Activated CD8-positive, alpha-beta T cell treated with anti-CD3 and anti-CD28 coated beads for 36 hours (primary cell): ENCODE results near the gene TAAR6. TPM values are rescaled to one million over a fixed set of nuclear protein-coding genes. Genes with fewer than 3 reads are reported as not detected.
"Not testable (repeated sequence)": the region's sequence is repeated elsewhere in the genome, so short reads cannot be mapped to it uniquely, and the experiment has no call there.

Experiments
- ATAC-seq: fragments of 200-7000 bp; cut with Tn5 transposase; one replicate; pipeline ENCODE4 v1.10.0; 2021; ENCODE audit warnings: mild to moderate bottlenecking, moderate library complexity
- CTCF ChIA-PET: fragments of 350-600 bp; sonication (Branson Sonifier 250); formaldehyde crosslinking; loops from one replicate; lab custom pipeline; 2021; ENCODE audit warnings: antibody characterized with exemption; lab: Charles Lee
- POLR2A ChIA-PET: fragments of 350-600 bp; sonication (Branson Sonifier 250); formaldehyde crosslinking; loops from one replicate; lab custom pipeline; 2021; ENCODE audit warnings: antibody characterized with exemption; lab: Charles Lee
- DNase-seq: peaks from one replicate; pipeline ENCODE4 v3.0.0-alpha.2; 2020
- H3K27ac Mint-ChIP-seq: one replicate; pipeline ENCODE4 v1.8.0; 2021; ENCODE audit warnings: mild to moderate bottlenecking, mixed read lengths
- H3K27me3 Mint-ChIP-seq: one replicate; pipeline ENCODE4 v1.8.0; 2021; ENCODE audit warnings: mixed read lengths
- H3K36me3 Mint-ChIP-seq: one replicate; pipeline ENCODE4 v1.8.0; 2021; ENCODE audit warnings: low read depth, mixed read lengths
- H3K4me1 Mint-ChIP-seq: one replicate; pipeline ENCODE4 v1.8.0; 2021; ENCODE audit warnings: low read depth, mixed read lengths
- H3K4me3 Mint-ChIP-seq: one replicate; pipeline ENCODE4 v1.8.0; 2021; ENCODE audit warnings: mild to moderate bottlenecking, moderate library complexity, mixed read lengths
- H3K9me3 Mint-ChIP-seq: one replicate; pipeline ENCODE4 v1.8.0; 2021; ENCODE audit warnings: mixed read lengths
- intact Hi-C: fragments of 100-400 bp; cut with micrococcal nuclease; formaldehyde crosslinking; loops from one replicate; pipeline ENCODE4 v1.10.0; 2022
- total RNA-seq, 2 experiments: library from RNA; stranded (reverse); gene quantifications; one replicate each; pipeline ENCODE4 v1.2.3, GENCODE V29; 2021
- TF ChIP-seq, protein P1 (sequence below): fragments of 200-600 bp; IDR thresholded peaks from one replicate; pipeline ENCODE4 v1.8.0; 2022; ENCODE audit warnings: antibody characterized with exemption, mild to moderate bottlenecking

The TAAR6 gene
- total RNA-seq, 2 experiments from 2014 or later = not detected

DNA sequence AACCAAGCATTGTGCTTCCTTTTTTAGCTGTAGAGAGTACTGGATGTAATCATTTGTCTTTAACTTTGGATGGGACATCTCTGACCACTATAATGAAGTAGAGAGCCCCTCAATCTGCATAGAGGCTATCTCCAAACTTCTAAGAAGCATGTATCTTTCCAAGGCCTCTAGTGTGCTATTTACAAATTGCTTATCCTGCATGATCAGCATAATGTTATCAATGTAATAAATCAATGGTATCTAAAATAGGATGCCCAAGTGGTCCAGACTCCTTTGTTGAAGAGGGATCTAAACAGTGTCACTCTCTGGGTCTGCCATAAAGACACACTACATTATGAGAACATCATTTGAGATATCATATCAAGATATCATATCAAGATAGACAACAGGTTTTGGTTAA, 25.3 kb upstream of the TAAR6 start:
- H3K4me1 Mint-ChIP-seq = no peaks in the 10 kb centered on the region
- ChIA-PET POLR2A (no interaction called here), CTCF (interaction anchor here (1.4 to 2.1 kb wide), 3 partner anchors 11 to 265 kb away, joined by 4 to 10 read pairs (median 4); no protein-coding TSS in a partner anchor)
- no peak overlapping the region for H3K27ac Mint-ChIP-seq
- intact Hi-C loops = no loop called here
- DNase-seq (no peak), ATAC-seq (no peak)
- TF ChIP-seq, protein P1, sequence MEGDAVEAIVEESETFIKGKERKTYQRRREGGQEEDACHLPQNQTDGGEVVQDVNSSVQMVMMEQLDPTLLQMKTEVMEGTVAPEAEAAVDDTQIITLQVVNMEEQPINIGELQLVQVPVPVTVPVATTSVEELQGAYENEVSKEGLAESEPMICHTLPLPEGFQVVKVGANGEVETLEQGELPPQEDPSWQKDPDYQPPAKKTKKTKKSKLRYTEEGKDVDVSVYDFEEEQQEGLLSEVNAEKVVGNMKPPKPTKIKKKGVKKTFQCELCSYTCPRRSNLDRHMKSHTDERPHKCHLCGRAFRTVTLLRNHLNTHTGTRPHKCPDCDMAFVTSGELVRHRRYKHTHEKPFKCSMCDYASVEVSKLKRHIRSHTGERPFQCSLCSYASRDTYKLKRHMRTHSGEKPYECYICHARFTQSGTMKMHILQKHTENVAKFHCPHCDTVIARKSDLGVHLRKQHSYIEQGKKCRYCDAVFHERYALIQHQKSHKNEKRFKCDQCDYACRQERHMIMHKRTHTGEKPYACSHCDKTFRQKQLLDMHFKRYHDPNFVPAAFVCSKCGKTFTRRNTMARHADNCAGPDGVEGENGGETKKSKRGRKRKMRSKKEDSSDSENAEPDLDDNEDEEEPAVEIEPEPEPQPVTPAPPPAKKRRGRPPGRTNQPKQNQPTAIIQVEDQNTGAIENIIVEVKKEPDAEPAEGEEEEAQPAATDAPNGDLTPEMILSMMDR = no peak
- H3K4me3 Mint-ChIP-seq = no peak overlapping the region
- no peaks in the 10 kb centered on the region for H3K36me3 Mint-ChIP-seq
- no peaks in the 10 kb centered on the region for H3K9me3 Mint-ChIP-seq
- peaks cover 14% of the 10 kb centered on the region for H3K27me3 Mint-ChIP-seq

DNA sequence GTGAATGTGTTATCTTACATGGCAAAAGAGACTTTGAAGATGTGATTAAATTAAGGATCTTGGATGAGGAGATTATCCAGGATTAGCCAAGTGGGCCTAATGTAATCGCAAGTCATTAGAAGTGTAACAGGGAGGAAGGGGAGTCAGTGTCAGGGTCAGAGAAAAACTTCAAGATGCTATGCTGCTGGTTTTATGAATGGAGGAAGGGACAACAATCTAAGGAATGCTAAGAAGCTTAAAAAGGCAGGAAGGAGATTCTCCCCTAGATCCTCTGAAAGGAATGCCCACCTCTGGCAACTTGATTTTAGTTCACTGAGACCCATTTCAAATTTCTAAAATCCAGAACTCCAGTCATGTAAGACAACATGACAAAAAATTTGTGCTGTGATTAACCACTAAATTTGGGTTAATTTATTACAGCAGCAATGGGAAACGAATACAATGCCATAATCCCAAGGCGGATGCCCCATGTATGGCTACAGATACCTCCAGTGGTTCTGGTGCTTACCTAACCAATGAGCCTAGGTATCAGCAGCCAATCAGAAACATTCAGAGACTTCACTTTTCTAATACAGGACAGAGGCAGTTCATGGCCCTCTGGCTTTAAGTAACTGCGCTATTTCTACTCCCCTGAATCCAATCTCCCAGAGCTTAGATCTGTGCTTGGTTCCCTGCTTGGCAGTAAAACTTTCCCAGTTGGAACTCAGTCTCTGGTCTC, 21.2 kb upstream of the TAAR6 start:
- ChIA-PET CTCF (interaction anchor here (1.0 kb wide), 1 partner anchor 10 kb away, joined by 3 read pairs; no protein-coding TSS in a partner anchor), POLR2A (no interaction called here)
- TF ChIP-seq, protein P1 = no peak
- Mint-ChIP-seq H3K4me1 (no peaks in the 10 kb centered on the region), H3K36me3 (no peaks in the 10 kb centered on the region), H3K4me3 (no peak overlapping the region), H3K27ac (no peak overlapping the region), H3K9me3 (no peaks in the 10 kb centered on the region), H3K27me3 (peaks cover 13% of the 10 kb centered on the region)
- intact Hi-C loops = no loop called here
- DNase-seq (no peak), ATAC-seq (no peak)

DNA sequence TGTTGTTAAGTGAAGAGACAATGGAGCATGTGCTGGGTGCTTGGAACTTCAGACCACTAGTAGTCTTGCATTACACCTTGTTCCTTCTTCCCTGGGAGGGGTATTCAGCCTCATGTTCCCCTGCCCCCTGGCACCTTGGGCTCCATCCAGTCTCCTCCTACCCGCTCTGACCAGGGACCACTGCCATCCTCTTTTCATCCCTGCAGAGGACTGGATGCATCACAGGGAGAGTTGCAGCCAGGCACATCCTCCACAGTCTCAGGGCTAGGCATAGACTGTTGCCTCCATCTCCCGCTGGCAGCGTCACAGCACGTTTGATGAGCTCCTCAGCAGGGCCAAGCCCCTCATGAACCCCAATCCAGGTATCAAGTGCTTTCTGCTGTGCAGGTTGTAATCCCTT, 18.9 kb upstream of the TAAR6 start:
- ATAC-seq (no peak), DNase-seq (no peak)
- CTCF ChIA-PET = no interaction called here
- intact Hi-C loops = no loop called here
- Mint-ChIP-seq H3K4me3 (no peak overlapping the region), H3K27me3 (peaks cover 18% of the 10 kb centered on the region), H3K36me3 (no peaks in the 10 kb centered on the region), H3K27ac (no peak overlapping the region), H3K9me3 (no peaks in the 10 kb centered on the region), H3K4me1 (no peaks in the 10 kb centered on the region)
- POLR2A ChIA-PET = no interaction called here
- TF ChIP-seq, protein P1 = no peak

DNA sequence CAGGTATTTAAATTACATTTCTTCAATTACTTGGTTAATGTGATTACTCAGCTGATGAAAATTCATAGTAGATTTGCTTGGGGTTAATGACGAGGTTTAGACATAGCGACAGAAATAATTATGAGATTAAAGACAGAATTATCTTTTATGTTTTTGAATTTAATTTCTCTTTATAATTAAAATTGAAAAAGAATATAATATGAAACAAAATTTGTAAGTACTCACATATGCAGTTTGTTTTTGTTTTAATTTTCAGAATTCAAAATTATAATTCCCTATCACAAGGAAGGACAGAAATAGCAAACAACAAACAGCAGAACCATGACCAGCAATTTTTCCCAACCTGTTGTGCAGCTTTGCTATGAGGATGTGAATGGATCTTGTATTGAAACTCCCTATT, 17.8 kb upstream of the TAAR6 start, which contains the start of gene TAAR8:
TSS of gene TAAR8 (plus strand) at position 301 of the 400 bp plus-strand sequence. CDS start at position 322, 21 bp downstream.
- TF ChIP-seq, protein P1 = no peak
- H3K9me3 Mint-ChIP-seq = no peaks in the 10 kb centered on the region
- H3K4me1 Mint-ChIP-seq = no peaks in the 10 kb centered on the region
- POLR2A ChIA-PET = no interaction called here
- DNase-seq (no peak), ATAC-seq (no peak)
- no peak within 1 kb of the TSS for H3K27ac Mint-ChIP-seq
- CTCF ChIA-PET = no interaction called here
- intact Hi-C loops = no loop called here
- H3K4me3 Mint-ChIP-seq = no peak within 1 kb of the TSS
- H3K27me3 Mint-ChIP-seq = peaks cover 23% of the 10 kb centered on the region
- H3K36me3 Mint-ChIP-seq = no peaks in the 10 kb centered on the region

DNA sequence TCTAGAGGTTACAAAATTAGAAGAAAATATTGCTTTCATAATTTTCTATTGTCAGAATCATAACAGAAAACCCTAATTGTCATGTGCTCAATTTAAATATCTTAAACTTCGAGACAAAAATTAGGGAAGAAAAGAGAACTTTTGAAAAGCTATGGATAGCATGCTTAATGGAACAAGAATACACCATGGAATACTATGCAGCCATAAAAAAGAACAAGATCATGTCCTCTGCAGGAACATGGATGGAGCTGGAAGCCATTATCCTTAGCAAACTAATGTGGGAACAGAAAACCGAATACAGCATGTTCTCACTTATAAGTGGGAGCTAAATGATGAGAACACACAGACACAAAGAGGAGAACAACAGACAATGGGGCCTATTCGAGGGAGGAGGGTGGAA, 10.0 kb upstream of the TAAR6 start:
- H3K4me1 Mint-ChIP-seq, POLR2A ChIA-PET, H3K4me3 Mint-ChIP-seq, DNase-seq, CTCF ChIA-PET, H3K27ac Mint-ChIP-seq, ATAC-seq, H3K9me3 Mint-ChIP-seq, H3K36me3 Mint-ChIP-seq, intact Hi-C loops: not testable (repeated sequence)
- H3K27me3 Mint-ChIP-seq = peaks cover 24% of the 10 kb centered on the region
